ENCODE data around the gene MARCHF9. TPM values are rescaled to one million over a fixed set of nuclear protein-coding genes. Genes with fewer than 3 reads are reported as not detected.

MARCHF9 gene
- total RNA-seq, 3 donors from 2014 or later (not counting 1 experiment from before 2014, with no cell fraction given), result 25.4 to 28.4 (median 26.0) TPM

GRCh38 chr12:57716305-57716704, 38.6 kb upstream of the MARCHF9 start:
- no peak overlapping the region for H3K27ac Mint-ChIP-seq
- Histone ChIP-seq H3K27ac (ENCODE audit: low read length) (no peak overlapping the region), H3K4me1 (ENCODE audit: control insufficient read depth, insufficient read depth, low read length) (no peaks in the 10 kb centered on the region), H3K27me3 (ENCODE audit: control insufficient read depth, insufficient read depth, low read length) (no peaks in the 10 kb centered on the region), H3K36me3 (ENCODE audit: control insufficient read depth, insufficient read depth, low read length) (peaks cover 74% of the 10 kb centered on the region), H3K9me3 (ENCODE audit: control insufficient read depth, insufficient read depth, low read length) (no peaks in the 10 kb centered on the region), H3K4me3 (ENCODE audit: low read length) (no peak overlapping the region)
- no peaks in the 10 kb centered on the region for H3K4me1 Mint-ChIP-seq
- DNase-seq, result no peak
- TF ChIP-seq CTCF (IDR thresholded peaks at IDR 0.05), result no peak
- H3K4me3 Mint-ChIP-seq, result no peak overlapping the region
- no peaks in the 10 kb centered on the region for H3K9me3 Mint-ChIP-seq
- no peak for ATAC-seq
- intact Hi-C loops (cut with micrococcal nuclease), result no loop called here
- no peaks in the 10 kb centered on the region for H3K27me3 Mint-ChIP-seq (ENCODE audit: low read depth in 2 of 2)
- WGBS (ENCODE audit: insufficient coverage), result 99% methylated on average over 4 of the region's 4 CpGs
- H3K36me3 Mint-ChIP-seq, result peaks cover 9% of the 10 kb centered on the region

DNA sequence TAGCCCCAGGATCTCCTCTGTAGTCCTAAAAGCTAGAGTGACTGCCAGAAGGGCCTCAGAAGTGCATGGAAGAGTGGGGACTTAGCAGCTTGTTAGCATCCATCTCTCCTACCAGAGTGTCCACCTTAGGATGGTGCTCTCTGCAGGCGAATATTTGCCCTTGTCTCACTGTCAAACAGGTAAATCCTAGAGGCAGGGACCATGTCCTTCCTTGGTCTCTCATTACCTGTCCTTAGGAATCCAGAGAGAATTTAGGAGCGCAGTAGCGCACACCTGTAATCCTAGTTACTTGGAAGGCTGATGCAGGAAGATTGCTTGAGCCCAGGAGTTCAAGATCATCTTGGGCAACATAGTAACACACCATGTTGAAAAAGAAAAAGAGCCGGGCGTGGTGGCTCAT, 37.8 kb upstream of the MARCHF9 start:
- intact Hi-C loops (cut with micrococcal nuclease), result no loop called here
- Mint-ChIP-seq H3K4me3 (no peak overlapping the region), H3K9me3 (no peaks in the 10 kb centered on the region), H3K36me3 (peaks cover 9% of the 10 kb centered on the region), H3K27me3 (ENCODE audit: low read depth in 2 of 2) (no peaks in the 10 kb centered on the region), H3K27ac (no peak overlapping the region), H3K4me1 (peaks cover 6% of the 10 kb centered on the region in 2 donors)
- no peak for TF ChIP-seq CTCF (IDR thresholded peaks at IDR 0.05)
- no peaks in the 10 kb centered on the region for H3K9me3 ChIP-seq (ENCODE audit: control insufficient read depth, insufficient read depth, low read length)
- ATAC-seq (no peak), DNase-seq (no peak)
- WGBS (ENCODE audit: insufficient coverage), result 98% methylated on average over 5 of the region's 5 CpGs
- no peaks in the 10 kb centered on the region for H3K27me3 ChIP-seq (ENCODE audit: control insufficient read depth, insufficient read depth, low read length)
- H3K27ac ChIP-seq (ENCODE audit: low read length), result no peak overlapping the region
- H3K4me1 ChIP-seq (ENCODE audit: control insufficient read depth, insufficient read depth, low read length), result no peaks in the 10 kb centered on the region
- peaks cover 77% of the 10 kb centered on the region for H3K36me3 ChIP-seq (ENCODE audit: control insufficient read depth, insufficient read depth, low read length)
- no peak overlapping the region for H3K4me3 ChIP-seq (ENCODE audit: low read length)

DNA sequence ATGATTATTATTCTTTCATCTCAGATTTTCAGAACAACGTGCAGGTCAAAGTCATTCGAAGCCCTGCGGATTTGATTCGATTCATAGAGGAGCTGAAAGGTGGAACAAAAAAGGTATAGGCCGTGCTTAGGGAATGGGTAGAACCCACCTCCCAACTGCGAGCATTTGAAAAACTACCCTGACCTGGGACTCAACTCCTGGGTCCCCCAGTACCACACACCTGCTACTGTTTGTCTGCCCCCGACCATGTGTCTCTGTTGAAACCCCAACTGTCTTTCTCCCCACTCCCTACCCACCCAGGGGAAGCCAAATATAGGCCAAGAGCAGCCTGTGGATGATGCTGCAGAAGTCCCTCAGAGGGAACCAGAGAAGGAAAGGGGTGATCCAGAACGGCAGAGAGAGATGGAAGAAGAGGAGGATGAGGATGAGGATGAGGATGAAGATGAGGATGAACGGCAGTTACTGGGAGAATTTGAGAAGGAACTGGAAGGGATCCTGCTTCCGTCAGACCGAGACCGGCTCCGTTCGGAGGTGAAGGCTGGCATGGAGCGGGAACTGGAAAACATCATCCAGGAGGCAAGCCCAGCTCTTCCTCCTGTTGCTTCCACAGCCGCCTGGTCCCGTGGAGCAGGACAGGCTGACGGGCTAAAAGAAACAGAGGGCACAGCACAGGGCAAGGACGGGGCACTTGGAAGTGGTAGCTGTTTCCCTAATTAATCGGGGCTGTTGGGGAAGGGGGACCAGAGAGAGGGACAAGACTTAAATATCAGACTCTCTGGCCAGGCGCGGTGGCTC, 36.9 kb upstream of the MARCHF9 start:
- H3K27ac ChIP-seq (ENCODE audit: low read length), result no peak overlapping the region
- WGBS (ENCODE audit: insufficient coverage), result 95% methylated on average over 22 of the region's 22 CpGs
- Mint-ChIP-seq H3K27ac (no peak overlapping the region), H3K4me1 (peaks cover 6% of the 10 kb centered on the region in 2 donors), H3K27me3 (ENCODE audit: low read depth in 2 of 2) (no peaks in the 10 kb centered on the region), H3K4me3 (no peak overlapping the region), H3K36me3 (peaks cover 9% of the 10 kb centered on the region), H3K9me3 (no peaks in the 10 kb centered on the region)
- no peaks in the 10 kb centered on the region for H3K4me1 ChIP-seq (ENCODE audit: control insufficient read depth, insufficient read depth, low read length)
- DNase-seq (no peak), ATAC-seq (no peak)
- H3K27me3 ChIP-seq (ENCODE audit: control insufficient read depth, insufficient read depth, low read length), result no peaks in the 10 kb centered on the region
- TF ChIP-seq CTCF (IDR thresholded peaks at IDR 0.05), result no peak
- no peaks in the 10 kb centered on the region for H3K9me3 ChIP-seq (ENCODE audit: control insufficient read depth, insufficient read depth, low read length)
- peaks cover 69% of the 10 kb centered on the region for H3K36me3 ChIP-seq (ENCODE audit: control insufficient read depth, insufficient read depth, low read length)
- H3K4me3 ChIP-seq (ENCODE audit: low read length), result no peak overlapping the region
- intact Hi-C loops (cut with micrococcal nuclease), result no loop called here
